A549 (cell line): ENCODE measurements around the gene PEX14. TPM values are rescaled to one million over a fixed set of nuclear protein-coding genes. Genes with fewer than 3 reads are reported as not detected.

Experiments
- ATAC-seq, 2 experiments: fragments of 200-7000 bp in 1 of 2; fragments of >200 bp in 1 of 2; cut with Nextera tagmentation in 1 of 2; cut with Tn5 transposase in 1 of 2; 3 replicates each; pipeline versions ENCODE4 v1.8.0 to v1.9.1; 2018 to 2020; ENCODE audit warnings: mild to moderate bottlenecking in 1 of 2, moderate library complexity in 1 of 2
- CTCF ChIA-PET: fragments of 300-600 bp; sonication (Branson Sonifier 250); formaldehyde crosslinking; extraction: SDS; loops from one replicate; lab custom pipeline; 2021; ENCODE audit warnings: antibody characterized with exemption, inconsistent platforms; lab: Yijun Ruan, JAX
- POLR2A ChIA-PET: fragments of 350-600 bp; formaldehyde crosslinking; extraction: SDS; loops from one replicate; lab custom pipeline; 2021; ENCODE audit warnings: antibody characterized with exemption, inconsistent platforms; lab: Yijun Ruan, JAX
- DNase-seq, 2 experiments: peaks; one replicate each; pipeline versions ENCODE4 v3.0.0 to v3.0.0-alpha.2; 2011 to 2016; ENCODE audit warnings: low read depth in 1 of 2, low spot score in 1 of 2
- FAIRE-seq: peaks from 2 replicates; lab custom pipeline; 2011; peaks lifted over from hg19 to GRCh38; lab: Jason Lieb, UNC
- H3K27ac ChIP-seq, 2 experiments: fragments of >200 bp; sonication (Bioruptor Twin); formaldehyde crosslinking; 3 replicates each; pipeline ENCODE4 v1.5.1; 2016 to 2017
- H3K4me1 ChIP-seq: fragments of >200 bp; sonication (Bioruptor Twin); formaldehyde crosslinking; 3 replicates; pipeline ENCODE4 v1.6.1; 2016
- H3K4me2 ChIP-seq: fragments of >200 bp; sonication (Bioruptor Twin); formaldehyde crosslinking; 3 replicates; pipeline ENCODE4 v1.6.1; 2016
- H3K4me3 ChIP-seq: fragments of >200 bp; sonication (Bioruptor Twin); formaldehyde crosslinking; 3 replicates; pipeline ENCODE4 v1.5.1; 2016
- H3K9me3 ChIP-seq: fragments of >200 bp; sonication (Bioruptor Twin); formaldehyde crosslinking; 3 replicates; pipeline ENCODE4 v1.6.1; 2016
- ATOH8 ChIP-seq: fragments of 250-450 bp; sonication (Bioruptor Pico); IDR thresholded peaks from 2 replicates; pipeline ENCODE4 v1.5.0; 2020; ENCODE audit warnings: low read depth, mild to moderate bottlenecking, moderate library complexity
- BCL3 ChIP-seq: fragments of >200 bp; sonication (Bioruptor Twin); formaldehyde crosslinking; IDR thresholded peaks from 3 replicates; pipeline ENCODE4 v1.6.1; 2016
- BHLHE40 ChIP-seq: IDR thresholded peaks from 2 replicates; pipeline ENCODE4 v1.6.1; 2012; ENCODE audit warnings: low read depth, low read length, inconsistent platforms
- CBX2 ChIP-seq: fragments of 200-600 bp; sonication (generic); IDR thresholded peaks from 2 replicates; pipeline ENCODE4 v1.6.1; 2016; ENCODE audit warnings: low read depth, mild to moderate bottlenecking, borderline replicate concordance
- CBX8 ChIP-seq: fragments of 200-600 bp; sonication (generic); IDR thresholded peaks from 2 replicates; pipeline ENCODE4 v1.6.1; 2016
- CHD2 ChIP-seq: fragments of 150-350 bp; IDR thresholded peaks from 2 replicates; pipeline ENCODE4 v1.6.1; 2014; ENCODE audit warnings: low read length; ENCODE audit not compliant: partially characterized antibody
- EHMT2 ChIP-seq: fragments of 200-600 bp; sonication (generic); IDR thresholded peaks from 2 replicates; pipeline ENCODE4 v1.6.1; 2016; ENCODE audit warnings: antibody characterized with exemption, low read depth, mild to moderate bottlenecking, moderate library complexity
- ESRRA ChIP-seq: fragments of 150-350 bp; IDR thresholded peaks from 2 replicates; pipeline ENCODE4 v1.6.1; 2014; ENCODE audit warnings: mild to moderate bottlenecking, low read length, borderline replicate concordance
- GATA3 ChIP-seq: IDR thresholded peaks from 2 replicates; pipeline ENCODE4 v1.6.1; 2012; ENCODE audit warnings: borderline replicate concordance
- HOXB13 ChIP-seq: fragments of 250-450 bp; sonication (Bioruptor Pico); IDR thresholded peaks from 2 replicates; pipeline ENCODE4 v1.5.0; 2020; ENCODE audit warnings: low read depth, mild to moderate bottlenecking, moderate library complexity
- KDM5A ChIP-seq: fragments of 200-600 bp; sonication (generic); IDR thresholded peaks from 2 replicates; pipeline ENCODE4 v1.6.1; 2016; ENCODE audit warnings: antibody characterized with exemption, mild to moderate bottlenecking
- NFE2L2 ChIP-seq: fragments of 150-350 bp; conservative IDR thresholded peaks from 2 replicates; pipeline ENCODE4 v1.6.1; 2014; ENCODE audit warnings: low read length
- POLR2AphosphoS2 ChIP-seq: conservative IDR thresholded peaks from 2 replicates; pipeline ENCODE4 v1.6.1; 2012; ENCODE audit warnings: low read length, improper control_type of control experiment, inconsistent platforms
- RCOR1 ChIP-seq: fragments of 150-350 bp; IDR thresholded peaks from 2 replicates; pipeline ENCODE4 v1.6.1; 2014; ENCODE audit warnings: antibody characterized with exemption, low read length, low read depth
- REST ChIP-seq: fragments of 200-600 bp; sonication (generic); IDR thresholded peaks from 2 replicates; pipeline ENCODE4 v1.6.1; 2016; ENCODE audit warnings: antibody characterized with exemption, mild to moderate bottlenecking, moderate library complexity
- TFCP2L1 ChIP-seq: fragments of 250-450 bp; sonication (Bioruptor Pico); IDR thresholded peaks from 2 replicates; pipeline ENCODE4 v1.5.0; 2021; ENCODE audit warnings: mild to moderate bottlenecking
- USF2 ChIP-seq: fragments of 450-650 bp; IDR thresholded peaks from 2 replicates; pipeline ENCODE4 v1.6.1; 2014; ENCODE audit warnings: antibody characterized with exemption
- ZNF302 ChIP-seq: fragments of 250-450 bp; sonication (Bioruptor Pico); IDR thresholded peaks from 2 replicates; pipeline ENCODE4 v1.9.0; 2021; ENCODE audit warnings: inconsistent platforms, mild to moderate bottlenecking, moderate library complexity
- ZSCAN20 ChIP-seq: fragments of 250-450 bp; sonication (Bioruptor Pico); IDR thresholded peaks from 2 replicates; pipeline ENCODE4 v1.8.0; 2022; ENCODE audit warnings: mild to moderate bottlenecking, moderate library complexity
- WGBS: methylation state at CpG from one replicate; pipeline ENCODE4 v1.1.6; 2017; ENCODE audit errors: missing lambda C conversion rate; 5-methylcytosine and 5-hydroxymethylcytosine counted together
- polyA plus RNA-seq, 4 experiments: library from polyadenylated mRNA; depleted of rRNA in 3 of 4; stranded (reverse); fragments of >200 nt; fragmentation: RNase III in 1 of 4; extraction: RNeasy Plus Mini Kit Qiagen cat#74134 plus additional on column Dnase treatment in 1 of 4; gene quantifications; 2 replicates in 3 of 4; 3 replicates in 1 of 4; pipeline ENCODE4 v1.2.3, GENCODE V29; 2011 to 2017

Gene PEX14
- polyA plus RNA-seq, 2 of the 4 experiments (the other 2 are of a cell fraction) = 7.7 to 15.0 TPM

- TF ChIP-seq USF2 (no peak), BCL3 (no peak), KDM5A (no peak), NFE2L2 (no peak), ATOH8 (no peak), ZSCAN20 (CRISPR knock-in tag) (no peak), RCOR1 (no peak)
Observed at GRCh38 chr1:10629091-10629815, 154.5 kb downstream of the PEX14 start (continued).

- Histone ChIP-seq H3K4me1 (no peaks in the 10 kb centered on the region; the same call in 2 of the 3 replicates), H3K4me3 (no peak overlapping the region), H3K9me3 (no peaks in the 10 kb centered on the region), H3K4me2 (no peak overlapping the region), H3K27ac (no peak overlapping the region)
- POLR2A ChIA-PET = interaction anchor here (0.6 kb wide), 1 partner anchor 9 kb away, joined by 3 read pairs; no protein-coding TSS in a partner anchor
- CTCF ChIA-PET = no interaction called here
- ATAC-seq = peak in 1 of 2 experiments; percentile 60; a peak in 3 of 6 replicates
- WGBS = 94% methylated on average over 23 of the region's 36 CpGs
- no peak for TF ChIP-seq REST
- no peak for TF ChIP-seq HOXB13 (CRISPR knock-in tag)
- no peak for TF ChIP-seq ESRRA
- TF ChIP-seq EHMT2 = no peak
- TF ChIP-seq TFCP2L1 (CRISPR knock-in tag) = no peak
- no peak for TF ChIP-seq POLR2AphosphoS2
- no peak for TF ChIP-seq CBX2
- TF ChIP-seq ZNF302 (CRISPR knock-in tag) = no peak
- TF ChIP-seq ATOH8 = no peak
- TF ChIP-seq CBX8 = no peak
- no peak for TF ChIP-seq CHD2
- TF ChIP-seq USF2 = no peak
- TF ChIP-seq GATA3 = no peak
- TF ChIP-seq BHLHE40 = no peak
- no peak for TF ChIP-seq RCOR1
- TF ChIP-seq, all 56 proteins: peak for 0
- DNase-seq (no peak), FAIRE-seq (no peak)
Observed at GRCh38 chr1:10629816-10630571, 155.2 kb downstream of the PEX14 start.
